Measurements from ENCODE around the gene RBM4B.

- TF ChIP-seq CTCF (IDR thresholded peaks at IDR 0.05; ENCODE audit: borderline replicate concordance, extremely low read depth, low read length, poor library complexity, severe bottlenecking), result no peak
- TF ChIP-seq EZH2 (IDR thresholded peaks at IDR 0.05; ENCODE audit: borderline replicate concordance, low read depth, low read length, severe bottlenecking), result no peak
These were observed 39.3 kb upstream of the RBM4B start for GRCh38 chr11:66716996-66717395.
